ENCODE data around the gene ZNF438. TPM values are rescaled to one million over a fixed set of nuclear protein-coding genes. Genes with fewer than 3 reads are reported as not detected.
"Not testable (repeated sequence)": the region's sequence is repeated elsewhere in the genome, so short reads cannot be mapped to it uniquely, and the experiment has no call there.

ZNF438 gene
- total and polyA plus RNA-seq, 5 experiments from 2014 or later, result 2.3 to 6.0 (median 4.4) TPM

DNA sequence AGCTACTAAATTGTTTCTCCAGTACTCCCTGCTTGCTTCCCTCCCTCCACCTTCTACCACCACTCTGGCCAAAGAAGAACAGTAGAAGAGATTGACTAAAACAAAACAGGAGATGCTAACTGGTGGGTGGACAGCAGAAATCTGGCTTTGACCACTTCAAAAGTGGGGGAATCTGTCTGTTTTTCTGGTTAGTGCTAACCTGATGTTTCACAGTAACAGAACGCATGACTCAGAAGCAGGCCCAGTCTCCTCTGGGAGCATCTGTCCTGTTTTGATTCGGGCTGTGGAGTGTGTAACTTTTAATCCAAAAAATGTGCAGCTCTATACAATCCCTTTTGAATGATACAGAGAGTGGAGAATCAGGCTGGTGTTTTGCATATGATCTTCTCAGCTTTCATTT is 32.7 kb upstream of the ZNF438 start:
- Mint-ChIP-seq H3K27ac (no peak overlapping the region), H3K9me3 (no peaks in the 10 kb centered on the region), H3K36me3 (no peaks in the 10 kb centered on the region), H3K27me3 (peaks cover 9 to 20% (median 16%) of the 10 kb centered on the region in 5 donors), H3K4me3 (no peak overlapping the region), H3K4me1 (no peaks in the 10 kb centered on the region)
- POLR2A ChIA-PET, result no interaction called here
- ATAC-seq (no peak), DNase-seq (no peak)

DNA sequence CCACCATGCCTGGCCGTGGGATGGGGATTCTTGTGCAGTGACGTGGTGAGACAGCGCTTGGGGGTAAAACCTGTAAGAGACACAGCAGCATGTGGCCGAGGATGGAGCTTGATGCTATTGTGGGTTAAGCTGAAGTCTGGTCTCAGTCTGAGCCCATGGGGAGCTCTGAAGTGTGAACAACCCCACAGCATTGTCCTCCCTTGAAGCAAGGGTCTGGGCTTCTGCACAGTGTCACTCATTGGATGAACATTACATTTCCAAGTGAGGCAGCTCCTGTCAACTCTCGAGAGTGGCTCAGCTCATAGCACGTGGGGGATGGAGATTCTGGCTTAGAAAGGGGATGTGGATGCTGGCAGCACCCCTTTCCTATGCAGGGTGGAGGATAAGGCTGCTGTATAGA is 32.2 kb upstream of the ZNF438 start:
- Mint-ChIP-seq H3K36me3 (no peaks in the 10 kb centered on the region), H3K4me3 (no peak overlapping the region), H3K27me3 (peaks cover 4 to 16% (median 11%) of the 10 kb centered on the region in 5 donors), H3K4me1 (no peaks in the 10 kb centered on the region), H3K27ac (no peak overlapping the region), H3K9me3 (no peaks in the 10 kb centered on the region)
- no peak for ATAC-seq
- no peak for DNase-seq
- POLR2A ChIA-PET, result no interaction called here

DNA sequence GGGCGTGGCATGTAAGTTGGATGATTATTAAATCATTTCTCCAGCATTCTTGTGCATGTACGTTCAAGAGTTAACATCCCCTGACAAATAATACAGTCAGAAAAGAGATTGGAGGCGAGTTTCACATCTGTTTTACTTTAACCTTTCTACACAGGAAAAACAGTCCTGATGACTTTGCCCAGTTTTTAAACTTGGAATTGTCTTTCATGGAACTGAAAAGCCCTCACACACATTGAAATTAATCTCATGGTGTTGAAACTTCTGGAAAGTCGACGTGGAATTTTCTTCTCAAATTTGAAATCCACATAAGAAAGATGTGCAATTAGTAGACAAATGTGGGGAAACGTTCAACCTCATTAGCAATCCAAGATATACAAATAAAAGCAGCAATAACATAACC is 31.2 kb upstream of the ZNF438 start:
- Mint-ChIP-seq H3K27ac (no peak overlapping the region), H3K36me3 (no peaks in the 10 kb centered on the region), H3K9me3 (no peaks in the 10 kb centered on the region), H3K27me3 (peaks cover 0 to 13% (median 3%) of the 10 kb centered on the region in 5 donors), H3K4me3 (no peak overlapping the region), H3K4me1 (no peaks in the 10 kb centered on the region)
- DNase-seq (no peak), ATAC-seq (no peak)
- POLR2A ChIA-PET, result no interaction called here

DNA sequence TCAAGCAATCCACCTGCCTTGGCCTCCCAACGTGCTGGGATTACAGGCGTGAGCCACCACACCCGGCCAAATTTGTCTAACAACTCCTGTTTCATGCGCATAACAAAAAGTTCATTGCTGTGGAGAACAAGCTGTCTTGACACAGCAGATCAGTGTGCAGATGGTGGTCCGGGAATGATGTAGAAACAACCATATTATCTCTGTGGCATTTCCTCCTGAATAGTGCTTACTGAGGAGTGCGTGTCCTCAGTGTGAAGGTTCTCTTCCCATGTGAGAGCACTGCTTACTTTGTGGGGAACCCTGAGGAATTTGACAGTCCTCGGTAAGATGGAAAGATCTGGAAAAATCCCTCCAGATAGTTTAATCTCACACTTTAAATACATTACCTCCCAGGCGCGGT is 30.3 kb upstream of the ZNF438 start:
- Mint-ChIP-seq H3K4me3 (no peak overlapping the region), H3K27ac (no peak overlapping the region), H3K27me3 (peaks cover 0 to 13% (median 3%) of the 10 kb centered on the region in 5 donors), H3K4me1 (no peaks in the 10 kb centered on the region), H3K36me3 (no peaks in the 10 kb centered on the region), H3K9me3 (no peaks in the 10 kb centered on the region)
- DNase-seq (no peak), ATAC-seq (no peak)
- POLR2A ChIA-PET, result no interaction called here

GRCh38 chr10:31058795-31059703 is 27.4 kb upstream of the ZNF438 start:
- no peak overlapping the region for H3K4me3 Mint-ChIP-seq
- no peaks in the 10 kb centered on the region for H3K9me3 Mint-ChIP-seq
- DNase-seq (no peak), ATAC-seq (no peak)
- no peak overlapping the region for H3K27ac Mint-ChIP-seq
- H3K36me3 Mint-ChIP-seq, result no peaks in the 10 kb centered on the region
- peaks cover 0 to 7% (median 3%) of the 10 kb centered on the region in 5 donors for H3K27me3 Mint-ChIP-seq
- POLR2A ChIA-PET, result no interaction called here
- H3K4me1 Mint-ChIP-seq, result no peaks in the 10 kb centered on the region

- H3K27ac Mint-ChIP-seq, DNase-seq, POLR2A ChIA-PET, H3K4me1 Mint-ChIP-seq, ATAC-seq, H3K27me3 Mint-ChIP-seq: not testable (repeated sequence)
- H3K9me3 Mint-ChIP-seq, result peaks cover 0 to 16% (median under 1%) of the 10 kb centered on the region in 9 donors
- H3K36me3 Mint-ChIP-seq, result peaks cover 0 to 14% (median 7%) of the 10 kb centered on the region in 3 donors
- H3K4me3 Mint-ChIP-seq, result peak overlapping the region in 3 of 10 donors; percentile 45 to 52 (median 49)
Observed at GRCh38 chr10:31056678-31057077, 25.0 kb upstream of the ZNF438 start.

- no peak for ATAC-seq
- no peaks in the 10 kb centered on the region for H3K4me1 Mint-ChIP-seq
- H3K27me3 Mint-ChIP-seq, result peaks cover 0 to 3% (median 0%) of the 10 kb centered on the region in 5 donors
- no peak for DNase-seq
- POLR2A ChIA-PET, result interaction anchor here (0.5 kb wide), 1 partner anchor 271 kb away, joined by 3 read pairs; no protein-coding TSS in a partner anchor
- H3K4me3 Mint-ChIP-seq, result no peak overlapping the region
- no peak overlapping the region for H3K27ac Mint-ChIP-seq
- H3K9me3 Mint-ChIP-seq, result peaks cover 0 to 20% (median 2%) of the 10 kb centered on the region in 9 donors
- H3K36me3 Mint-ChIP-seq, result peaks cover 0 to 18% (median 7%) of the 10 kb centered on the region in 3 donors
Observed at GRCh38 chr10:31055573-31056251, 24.0 kb upstream of the ZNF438 start.

- POLR2A ChIA-PET, result no interaction called here
- DNase-seq (no peak), ATAC-seq (no peak)
- H3K36me3 Mint-ChIP-seq, result peaks cover 0 to 18% (median 11%) of the 10 kb centered on the region in 3 donors
- H3K27me3 Mint-ChIP-seq, result peaks cover 0 to 1% (median 0%) of the 10 kb centered on the region in 5 donors
- no peak overlapping the region for H3K27ac Mint-ChIP-seq
- no peak overlapping the region for H3K4me3 Mint-ChIP-seq
- H3K4me1 Mint-ChIP-seq, result no peaks in the 10 kb centered on the region
- peaks cover 0 to 20% (median 4%) of the 10 kb centered on the region in 9 donors for H3K9me3 Mint-ChIP-seq
Observed at GRCh38 chr10:31051703-31052102, 20.0 kb upstream of the ZNF438 start.

GRCh38 chr10:31042670-31043069 is 11.0 kb upstream of the ZNF438 start:
- ATAC-seq, result no peak
- POLR2A ChIA-PET, result no interaction called here

GRCh38 chr10:31041011-31041410 is 9.3 kb upstream of the ZNF438 start:
- Mint-ChIP-seq H3K27ac (no peak overlapping the region), H3K4me3 (no peak overlapping the region), H3K36me3 (no peaks in the 10 kb centered on the region), H3K9me3 (peaks cover 0 to 6% (median 0%) of the 10 kb centered on the region in 9 donors), H3K4me1 (peaks cover 0 to 6% (median 4%) of the 10 kb centered on the region in 4 donors), H3K27me3 (no peaks in the 10 kb centered on the region)
- ATAC-seq (no peak), DNase-seq (no peak)
- POLR2A ChIA-PET, result no interaction called here

More at GRCh38 chr10:31042670-31043069, 11.0 kb upstream of the ZNF438 start:
- Mint-ChIP-seq H3K36me3 (peaks cover 0 to 2% (median 0%) of the 10 kb centered on the region in 3 donors), H3K4me1 (peaks cover 0 to 6% (median 4%) of the 10 kb centered on the region in 4 donors), H3K27ac (no peak overlapping the region), H3K9me3 (peaks cover 0 to 6% (median 0%) of the 10 kb centered on the region in 9 donors), H3K4me3 (no peak overlapping the region), H3K27me3 (no peaks in the 10 kb centered on the region)
- no peak for DNase-seq

DNA sequence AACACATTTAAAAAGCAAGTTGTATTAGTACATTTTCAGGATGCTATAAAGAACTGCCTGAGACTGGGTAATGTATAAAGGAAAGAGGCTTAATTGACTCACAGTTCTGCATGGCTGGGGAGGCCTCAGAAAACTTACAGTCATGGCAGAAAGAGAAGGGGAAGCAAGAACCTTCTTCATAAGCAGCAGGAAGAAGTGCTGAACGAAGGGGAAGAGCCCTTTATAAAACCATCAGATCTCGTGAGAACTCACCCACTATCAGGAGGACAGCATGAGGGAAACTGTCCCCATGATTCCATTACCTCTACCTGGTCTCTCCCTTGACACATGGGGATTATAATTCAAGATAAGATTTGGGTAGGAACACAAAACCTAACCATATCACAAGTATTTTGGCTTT is 7.3 kb upstream of the ZNF438 start:
- H3K27ac Mint-ChIP-seq, result peak overlapping the region in 7 of 10 donors; percentile 6 to 77 (median 49)
- H3K36me3 Mint-ChIP-seq, H3K4me3 Mint-ChIP-seq, H3K4me1 Mint-ChIP-seq, POLR2A ChIA-PET, ATAC-seq, H3K27me3 Mint-ChIP-seq, DNase-seq, H3K9me3 Mint-ChIP-seq: not testable (repeated sequence)

DNA sequence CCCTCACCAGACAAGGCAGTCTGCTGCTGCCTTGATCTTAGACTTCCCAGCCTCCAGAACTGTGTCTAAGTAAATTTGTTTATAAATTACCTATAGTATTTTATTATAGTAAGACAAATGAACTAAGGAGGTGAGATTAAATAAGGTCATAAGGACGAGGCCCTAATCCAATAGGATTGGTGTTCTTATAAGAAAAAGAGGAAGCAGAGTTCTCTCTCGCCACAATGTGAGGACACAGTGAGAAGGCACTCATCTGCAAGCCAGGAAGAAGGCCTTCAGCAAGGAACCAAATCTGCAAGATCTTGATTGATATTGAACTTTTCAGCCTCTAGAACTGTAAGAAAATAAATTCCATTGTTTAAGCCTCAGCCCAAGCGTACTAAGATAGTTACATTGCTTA is 6.1 kb upstream of the ZNF438 start:
- no peaks in the 10 kb centered on the region for H3K36me3 Mint-ChIP-seq
- no peaks in the 10 kb centered on the region for H3K27me3 Mint-ChIP-seq
- POLR2A ChIA-PET, result no interaction called here
- no peak overlapping the region for H3K27ac Mint-ChIP-seq
- peaks cover 1 to 6% (median 4%) of the 10 kb centered on the region in 4 donors for H3K4me1 Mint-ChIP-seq
- no peaks in the 10 kb centered on the region for H3K9me3 Mint-ChIP-seq
- no peak overlapping the region for H3K4me3 Mint-ChIP-seq
- ATAC-seq (no peak), DNase-seq (no peak)

GRCh38 chr10:31036209-31036608 is 4.5 kb upstream of the ZNF438 start:
- POLR2A ChIA-PET, result no interaction called here

More at GRCh38 chr10:31036209-31036608, 4.5 kb upstream of the ZNF438 start:
- no peak for ATAC-seq
- no peak overlapping the region for H3K4me3 Mint-ChIP-seq
- no peaks in the 10 kb centered on the region for H3K9me3 Mint-ChIP-seq
- H3K36me3 Mint-ChIP-seq, result no peaks in the 10 kb centered on the region
- DNase-seq, result no peak
- peaks cover 3 to 11% (median 10%) of the 10 kb centered on the region in 4 donors for H3K4me1 Mint-ChIP-seq
- H3K27me3 Mint-ChIP-seq, result peaks cover 0 to 2% (median 0%) of the 10 kb centered on the region in 5 donors
- no peak overlapping the region for H3K27ac Mint-ChIP-seq

All from naive thymus-derived CD8-positive, alpha-beta T cell (primary cell).